ENCODE results near the gene OSGIN1.

The OSGIN1 gene

DNA sequence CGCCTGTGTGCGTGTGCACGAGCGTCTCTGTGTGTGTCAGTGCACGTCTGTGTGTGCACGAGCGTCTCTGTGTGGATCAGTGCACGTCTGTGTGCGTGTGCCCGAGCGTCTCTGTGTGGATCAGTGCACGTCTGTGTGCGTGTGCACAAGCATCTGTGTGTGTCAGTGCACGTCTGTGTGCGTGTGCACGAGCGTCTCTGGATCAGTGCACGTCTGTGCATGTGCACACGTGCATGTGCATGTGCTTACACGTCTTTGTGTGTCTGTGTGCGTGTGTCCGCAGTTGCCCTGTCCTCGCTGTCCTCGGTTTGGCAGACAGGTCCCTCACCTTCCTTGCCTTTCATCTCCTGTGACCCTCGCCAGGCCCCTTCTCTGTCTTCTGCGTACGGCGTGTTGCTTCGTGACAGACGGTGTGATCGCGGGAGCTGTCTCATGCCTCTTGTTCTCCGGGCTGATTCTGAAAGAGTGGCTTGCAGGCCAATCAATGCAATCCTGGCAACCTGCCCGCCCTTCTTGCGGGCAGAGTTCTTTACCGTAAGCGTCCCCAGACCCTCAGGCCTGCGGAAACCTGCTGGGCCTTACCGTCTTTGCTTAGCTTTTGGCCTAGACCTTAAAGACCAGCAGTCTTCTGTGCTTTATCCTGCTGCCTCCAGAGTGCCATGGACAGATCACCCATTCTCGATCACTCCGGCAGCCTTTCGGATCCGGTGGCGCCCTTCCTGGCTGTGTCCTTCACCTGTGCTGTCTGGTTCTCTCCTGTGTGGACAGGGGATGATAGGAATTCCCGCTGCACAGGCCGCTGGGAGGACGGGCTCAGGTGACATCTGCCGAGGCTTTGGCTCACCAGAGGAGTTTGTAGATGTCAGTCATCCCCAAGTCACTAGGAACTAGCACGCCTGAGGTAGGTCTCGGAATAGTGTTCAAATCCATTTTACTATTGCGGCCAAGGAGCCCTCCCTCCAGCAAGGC lies 35.6 kb upstream of the OSGIN1 start:
- no peak for TF ChIP-seq CTCF (IDR thresholded peaks at IDR 0.05; ENCODE audit: control extremely low read depth, extremely low read depth, low read depth, missing control alignments)
- ChIA-PET CTCF (no interaction called here), POLR2A (no interaction called here)
- no peak for DNase-seq (ENCODE audit: extremely low spot score)

- POLR2A ChIA-PET = no interaction called here
- no peak for TF ChIP-seq CTCF (IDR thresholded peaks at IDR 0.05; ENCODE audit: control extremely low read depth, extremely low read depth, low read depth, missing control alignments)
- DNase-seq (ENCODE audit: extremely low spot score) = no peak
- CTCF ChIA-PET = no interaction called here
These were observed 32.0 kb upstream of the OSGIN1 start for GRCh38 chr16:83920894-83921491.

GRCh38 chr16:83923581-83924365 lies 29.3 kb upstream of the OSGIN1 start:
- ChIA-PET POLR2A (no interaction called here), CTCF (interaction anchor here (6.4 kb wide), 1 partner anchor 11 kb away, joined by 45 read pairs; no protein-coding TSS in a partner anchor)
- TF ChIP-seq CTCF (IDR thresholded peaks at IDR 0.05; ENCODE audit: control extremely low read depth, extremely low read depth, low read depth, missing control alignments) = no peak
- DNase-seq (ENCODE audit: extremely low spot score) = no peak

DNA sequence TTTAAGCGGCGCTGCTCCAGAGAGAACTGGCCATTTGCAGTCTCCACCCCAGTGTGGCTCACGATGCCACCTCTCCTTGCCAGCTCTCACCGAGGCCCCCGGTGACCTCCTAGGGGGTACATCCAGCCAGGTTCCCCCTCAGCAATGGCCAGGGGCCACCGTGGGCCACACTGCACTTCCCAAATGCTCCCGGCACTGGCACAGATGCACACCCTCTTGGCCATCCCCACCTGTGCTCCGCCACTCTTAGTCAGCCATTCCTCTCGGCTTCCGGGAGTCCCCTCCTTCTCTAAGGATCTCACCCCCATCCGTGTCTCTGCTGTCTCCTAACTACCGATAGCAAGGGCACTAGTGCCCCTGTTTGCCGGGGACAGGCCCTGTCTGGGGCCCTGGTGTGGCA lies 28.4 kb upstream of the OSGIN1 start:
- no peak for DNase-seq (ENCODE audit: extremely low spot score)
- ChIA-PET POLR2A (no interaction called here), CTCF (interaction anchor here (1.1 to 6.4 kb wide), 3 partner anchors 12 to 262 kb away, joined by 3 to 45 read pairs (median 4); partner anchors contain the start of gene TAF1C)
- no peak for TF ChIP-seq CTCF (IDR thresholded peaks at IDR 0.05; ENCODE audit: control extremely low read depth, extremely low read depth, low read depth, missing control alignments)

GRCh38 chr16:83925095-83925905 lies 27.7 kb upstream of the OSGIN1 start:
- POLR2A ChIA-PET = no interaction called here
- no peak for TF ChIP-seq CTCF (IDR thresholded peaks at IDR 0.05; ENCODE audit: control extremely low read depth, extremely low read depth, low read depth, missing control alignments)
- CTCF ChIA-PET = interaction anchor here (0.8 to 6.4 kb wide), 9 partner anchors 10 to 262 kb away, joined by 3 to 45 read pairs (median 4); partner anchors contain the start of gene TAF1C
- no peak for DNase-seq (ENCODE audit: extremely low spot score)

Data from GM10248 (cell line).